Kidney (tissue), 14 donors: ENCODE data around the gene TTI1. TPM values are rescaled to one million over a fixed set of nuclear protein-coding genes. Genes with fewer than 3 reads are reported as not detected.

Experiments used
- DNase-seq, 5 donors: peaks; one replicate each; pipeline ENCODE4 v3.0.0-alpha.2; 2013 to 2020
- FAIRE-seq: peaks from 2 replicates; lab custom pipeline; 2012; peaks lifted over from hg19 to GRCh38; lab: Jason Lieb, UNC
- H3K27ac ChIP-seq, 2 donors: one replicate each; pipeline ENCODE4 v1.7.0; 2013; ENCODE audit warnings: low read depth in 2 of 2, low read length in 2 of 2, inconsistent platforms in 1 of 2
- H3K27me3 ChIP-seq: one replicate; pipeline ENCODE4 v1.7.1; 2013; ENCODE audit warnings: low read length, inconsistent platforms; ENCODE audit not compliant: control insufficient read depth, insufficient read depth
- H3K36me3 ChIP-seq, 3 donors: one replicate each; pipeline versions ENCODE4 v1.7.0 to v1.7.1; 2013; ENCODE audit warnings: low read length in 3 of 3, control low read depth in 1 of 3, inconsistent platforms in 1 of 3; ENCODE audit not compliant: insufficient read depth in 3 of 3, control insufficient read depth in 2 of 3
- H3K4me1 ChIP-seq, 3 donors: one replicate each; pipeline versions ENCODE4 v1.7.0 to v1.7.1; 2013; ENCODE audit warnings: low read length in 3 of 3, inconsistent platforms in 1 of 3, low read depth in 1 of 3; ENCODE audit not compliant: control insufficient read depth in 2 of 3, insufficient read depth in 2 of 3
- H3K4me3 ChIP-seq, 3 donors: one replicate each; pipeline versions ENCODE4 v1.7.0 to v1.8.1; 2013; ENCODE audit warnings: low read length in 3 of 3, control low read depth in 1 of 3, inconsistent platforms in 1 of 3
- H3K9ac ChIP-seq, 3 donors: one replicate each; pipeline versions ENCODE4 v1.7.0 to v1.7.1; 2013; ENCODE audit warnings: low read length in 3 of 3, control low read depth in 1 of 3, inconsistent platforms in 1 of 3
- H3K9me3 ChIP-seq, 3 donors: one replicate each; pipeline versions ENCODE4 v1.7.0 to v1.7.1; 2013; ENCODE audit warnings: low read length in 3 of 3, control low read depth in 1 of 3, inconsistent platforms in 1 of 3; ENCODE audit not compliant: control insufficient read depth in 2 of 3, insufficient read depth in 1 of 3
- intact Hi-C: fragments of 100-400 bp; cut with DNase I; formaldehyde crosslinking; loops from one replicate; pipeline ENCODE4 v1.11.1; 2022
- polyA plus RNA-seq: library from polyadenylated mRNA; stranded (reverse); fragments of 350-450 nt; fragmentation: Illumina TruSeq; extraction: RNeasy Lipid Tissue Mini Kit (QIAGEN cat#74804); gene quantifications from one replicate; pipeline ENCODE4 v1.2.3, GENCODE V29; 2014; ENCODE audit warnings: low read depth, low replicate concordance; ENCODE audit not compliant: insufficient read depth
- total RNA-seq: library from RNA; stranded (reverse); fragmentation: NEBNext Ultra II Directional; extraction: Animal tissue kit (Norgen Biotek cat#: 25700); gene quantifications from one replicate; pipeline ENCODE4 v1.2.1, GENCODE V29; 2021
- TF ChIP-seq, protein P1 (sequence below): IDR thresholded peaks from 3 replicates; pipeline ENCODE4 v1.5.1; 2012; ENCODE audit warnings: mild to moderate bottlenecking, moderate library complexity, borderline replicate concordance; ENCODE audit not compliant: insufficient read depth; ENCODE audit errors: extremely low read depth
- donor health status: control.
- donor health status: control.
- donor health status: control.
- donor health status: control.
- donor health status: control.
- donor health status: DM: yes; HTN: yes; CAD: no.
- donor health status: Normal renal cell carcinoma (clear cell type).

Gene TTI1
- total and polyA plus RNA-seq, 2 donors from 2014 or later, result 8.6 to 19.5 TPM

DNA sequence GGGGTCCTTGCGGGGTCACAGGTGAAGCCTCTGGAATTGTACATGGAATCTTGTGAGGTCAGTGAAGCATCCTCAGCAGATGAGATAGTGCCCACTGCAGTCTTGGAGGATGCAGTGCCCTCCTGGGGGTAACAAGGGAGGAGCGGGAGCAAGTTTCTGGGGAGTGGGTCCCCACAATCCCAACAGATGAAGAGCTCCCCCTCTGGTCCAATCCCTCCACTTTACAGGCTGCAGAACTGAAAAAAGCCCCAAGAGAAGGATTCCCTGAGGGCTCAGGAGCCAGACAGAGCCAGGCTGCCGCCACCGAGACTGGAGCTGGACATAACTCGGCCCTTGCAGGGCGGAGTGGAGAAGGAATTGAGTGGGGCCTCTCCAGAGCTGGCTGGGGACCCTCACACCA, 52.4 kb downstream of the TTI1 start:
- Histone ChIP-seq H3K27ac (no peak overlapping the region), H3K4me3 (no peak overlapping the region), H3K9me3 (no peaks in the 10 kb centered on the region), H3K36me3 (peaks cover 0 to 2% (median 0%) of the 10 kb centered on the region in 3 donors), H3K9ac (no peak overlapping the region), H3K27me3 (no peaks in the 10 kb centered on the region), H3K4me1 (peaks cover 0 to 5% (median 4%) of the 10 kb centered on the region in 3 donors)
- DNase-seq (no peak), FAIRE-seq (no peak)
- intact Hi-C loops, result no loop called here
- TF ChIP-seq, protein P1, sequence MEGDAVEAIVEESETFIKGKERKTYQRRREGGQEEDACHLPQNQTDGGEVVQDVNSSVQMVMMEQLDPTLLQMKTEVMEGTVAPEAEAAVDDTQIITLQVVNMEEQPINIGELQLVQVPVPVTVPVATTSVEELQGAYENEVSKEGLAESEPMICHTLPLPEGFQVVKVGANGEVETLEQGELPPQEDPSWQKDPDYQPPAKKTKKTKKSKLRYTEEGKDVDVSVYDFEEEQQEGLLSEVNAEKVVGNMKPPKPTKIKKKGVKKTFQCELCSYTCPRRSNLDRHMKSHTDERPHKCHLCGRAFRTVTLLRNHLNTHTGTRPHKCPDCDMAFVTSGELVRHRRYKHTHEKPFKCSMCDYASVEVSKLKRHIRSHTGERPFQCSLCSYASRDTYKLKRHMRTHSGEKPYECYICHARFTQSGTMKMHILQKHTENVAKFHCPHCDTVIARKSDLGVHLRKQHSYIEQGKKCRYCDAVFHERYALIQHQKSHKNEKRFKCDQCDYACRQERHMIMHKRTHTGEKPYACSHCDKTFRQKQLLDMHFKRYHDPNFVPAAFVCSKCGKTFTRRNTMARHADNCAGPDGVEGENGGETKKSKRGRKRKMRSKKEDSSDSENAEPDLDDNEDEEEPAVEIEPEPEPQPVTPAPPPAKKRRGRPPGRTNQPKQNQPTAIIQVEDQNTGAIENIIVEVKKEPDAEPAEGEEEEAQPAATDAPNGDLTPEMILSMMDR, result no peak

DNA sequence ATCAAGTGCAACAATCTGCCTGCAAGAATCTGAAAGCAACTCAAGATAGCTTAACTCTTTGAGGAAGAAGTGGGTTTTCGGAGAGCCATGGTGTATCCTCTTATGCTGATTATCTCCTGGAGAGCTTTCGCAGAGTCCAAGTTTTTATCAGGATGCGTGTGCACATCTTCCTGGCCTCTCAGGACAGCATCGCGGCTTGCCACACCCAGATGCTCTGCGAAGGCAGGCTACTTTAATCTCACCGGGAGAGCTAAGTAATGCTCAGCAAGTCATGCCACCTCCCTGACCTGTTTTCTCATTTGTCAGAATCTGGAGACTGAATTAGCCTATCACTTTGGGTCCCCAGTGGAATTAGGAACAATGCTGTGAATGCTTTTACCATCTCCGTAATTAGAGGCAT, 52.9 kb downstream of the TTI1 start:
- DNase-seq (no peak), FAIRE-seq (no peak)

DNA sequence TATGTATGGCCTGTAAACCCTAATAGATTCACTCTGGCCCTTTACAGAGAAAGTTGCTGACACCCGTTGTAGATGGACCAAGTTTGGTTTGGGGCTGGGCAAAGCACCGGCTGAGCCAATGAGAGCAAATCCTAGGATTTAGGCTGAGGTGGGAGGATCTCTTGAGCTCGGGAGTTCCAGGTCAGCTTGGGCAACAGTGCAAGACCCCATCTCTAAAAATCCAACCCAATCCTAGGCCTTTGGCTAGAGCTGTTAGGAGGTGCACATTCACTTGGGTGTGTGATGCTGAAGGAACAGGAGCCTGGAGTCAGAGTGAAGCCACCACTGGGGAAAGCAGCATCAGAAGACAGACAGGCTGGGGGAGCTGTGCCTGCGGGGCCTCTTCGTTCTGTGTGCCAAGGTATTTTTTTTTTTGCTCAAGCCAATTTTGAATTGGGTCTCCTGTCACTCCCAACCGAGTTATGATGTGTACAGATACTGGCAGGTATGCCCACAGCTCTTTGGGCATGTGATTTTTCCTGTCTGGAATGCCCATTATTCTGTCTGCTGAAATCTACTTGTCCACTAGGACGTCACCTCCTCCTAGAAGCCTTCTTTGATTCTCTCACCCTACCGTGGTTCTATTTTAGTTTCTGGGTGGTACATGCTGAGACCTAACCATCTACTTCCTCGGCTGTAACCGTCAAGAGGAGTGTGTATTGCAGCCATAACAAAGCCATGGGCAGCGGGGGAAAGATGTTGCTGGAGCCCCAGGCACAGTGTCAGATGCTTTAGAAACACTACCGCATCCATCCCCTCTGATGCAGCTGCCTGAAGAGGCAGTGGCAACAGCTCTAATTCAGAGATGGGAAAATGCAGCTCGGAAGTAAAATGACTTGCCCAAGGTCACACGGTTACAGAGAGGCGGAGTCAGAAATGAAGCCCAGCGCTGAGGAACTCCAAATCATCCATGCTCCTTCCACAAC, 54.0 kb downstream of the TTI1 start:
- Histone ChIP-seq H3K9ac (no peak overlapping the region), H3K4me1 (peaks cover 0 to 2% (median 0%) of the 10 kb centered on the region in 3 donors), H3K9me3 (no peaks in the 10 kb centered on the region), H3K36me3 (peaks cover 0 to 2% (median 0%) of the 10 kb centered on the region in 3 donors), H3K27me3 (no peaks in the 10 kb centered on the region), H3K4me3 (no peak overlapping the region), H3K27ac (no peak overlapping the region)
- peak in 2 of 5 donors; percentile 4 to 20 for DNase-seq
- no peak for FAIRE-seq
- intact Hi-C loops, result no loop called here
- TF ChIP-seq, protein P1, result no peak

More for the DNA sequence above, 52.9 kb downstream of the TTI1 start:
- H3K4me1 ChIP-seq, result peaks cover 0 to 5% (median 4%) of the 10 kb centered on the region in 3 donors
- TF ChIP-seq, protein P1, result no peak
- H3K9ac ChIP-seq, result no peak overlapping the region
- no peak overlapping the region for H3K4me3 ChIP-seq
- H3K27ac ChIP-seq, result no peak overlapping the region
- no peaks in the 10 kb centered on the region for H3K27me3 ChIP-seq
- no peaks in the 10 kb centered on the region for H3K9me3 ChIP-seq
- peaks cover 0 to 2% (median 0%) of the 10 kb centered on the region in 3 donors for H3K36me3 ChIP-seq
- intact Hi-C loops, result no loop called here
